ENCODE results near the gene TMEM184A.

The TMEM184A gene

GRCh38 chr7:1538544-1539180, 17.3 kb downstream of the TMEM184A start:
- DNase-seq = no peak

GRCh38 chr7:1537535-1538412, 18.2 kb downstream of the TMEM184A start:
- no peak for DNase-seq

GRCh38 chr7:1536743-1537534, 19.1 kb downstream of the TMEM184A start:
- no peak for DNase-seq

- DNase-seq = no peak
Measured at GRCh38 chr7:1536455-1536742, 19.6 kb downstream of the TMEM184A start.

GRCh38 chr7:1535701-1536454, 20.1 kb downstream of the TMEM184A start:
- DNase-seq = no peak

- DNase-seq = no peak
Measured at GRCh38 chr7:1535100-1535458, 20.9 kb downstream of the TMEM184A start.

GRCh38 chr7:1534330-1535099, 21.5 kb downstream of the TMEM184A start:
- DNase-seq = no peak

GRCh38 chr7:1533547-1534329, 22.3 kb downstream of the TMEM184A start:
- peak; percentile 83 for DNase-seq

- DNase-seq = peak; percentile 17
Measured at GRCh38 chr7:1533255-1533546, 22.8 kb downstream of the TMEM184A start.

GRCh38 chr7:1532456-1533254, 23.4 kb downstream of the TMEM184A start:
- DNase-seq = peak; percentile 72

GRCh38 chr7:1531979-1532455, 24.0 kb downstream of the TMEM184A start:
- DNase-seq = no peak

- DNase-seq = peak; percentile 33
Measured at GRCh38 chr7:1531263-1531978, 24.6 kb downstream of the TMEM184A start.

GRCh38 chr7:1530946-1531262, 25.1 kb downstream of the TMEM184A start:
- DNase-seq = no peak

- DNase-seq = no peak
Measured at GRCh38 chr7:1529383-1530116, 26.5 kb downstream of the TMEM184A start.

GRCh38 chr7:1526271-1526754, 29.7 kb downstream of the TMEM184A start:
- no peak for DNase-seq

- DNase-seq = no peak
Measured at GRCh38 chr7:1525409-1525808, 30.6 kb downstream of the TMEM184A start.

- DNase-seq = no peak
Measured at GRCh38 chr7:1523844-1524243, 32.2 kb downstream of the TMEM184A start.

- DNase-seq = no peak
Measured at GRCh38 chr7:1523208-1523607, 32.8 kb downstream of the TMEM184A start.

- no peak for DNase-seq
Measured at GRCh38 chr7:1521456-1521855, 34.5 kb downstream of the TMEM184A start.

All from activated CD4-positive, alpha-beta T cell treated with anti-CD3 and anti-CD28 coated beads, Interleukin-10, Interleukin-2, amounts not matched to agents 100 ng/mL and 50 ng/mL, durations not matched to agents 16 hours and 8 hours (primary cell).